ENCODE results near the gene C5orf22. TPM values are rescaled to one million over a fixed set of nuclear protein-coding genes. Genes with fewer than 3 reads are reported as not detected.

The C5orf22 gene
- total and polyA plus RNA-seq, 2 donors (not counting 1 experiment from before 2014, with no cell fraction given), result 7.5 to 28.9 TPM

DNA sequence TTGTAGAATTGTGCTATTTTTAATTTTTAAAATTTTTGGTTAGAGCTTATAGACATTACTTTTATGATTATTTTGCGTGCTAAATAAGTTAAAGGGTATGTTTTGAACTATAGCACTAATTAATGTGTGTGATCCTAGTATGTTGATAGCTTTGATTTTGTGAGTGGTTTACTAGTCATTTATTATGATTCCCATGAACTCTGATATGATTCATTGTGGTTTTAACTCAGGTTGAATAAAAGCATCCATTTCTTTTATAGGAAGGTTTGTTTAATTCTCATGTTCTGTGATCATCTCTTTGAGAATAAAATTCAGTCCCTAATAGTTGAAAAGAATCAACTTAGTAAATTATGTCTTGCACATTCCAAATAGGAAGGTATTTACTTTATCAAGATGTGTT lies 22.5 kb downstream of the C5orf22 start:
- H3K4me1 ChIP-seq (ENCODE audit: control insufficient read depth in 2 of 2, insufficient read depth in 2 of 2, low read length in 2 of 2), result no peaks in the 10 kb centered on the region
- ATAC-seq (ENCODE audit: low read depth) (no peak), DNase-seq (no peak)
- no CpG with 5 or more reads among the region's 1 CpG for WGBS (ENCODE audit: insufficient coverage)
- intact Hi-C loops (cut with micrococcal nuclease), result no loop called here
- no peak overlapping the region for H3K27ac Mint-ChIP-seq
- POLR2A ChIA-PET, result no interaction called here
- no peaks in the 10 kb centered on the region for H3K27me3 ChIP-seq (replicated peaks in 1 of 4; ENCODE audit: control extremely low read depth in 1 of 4, control insufficient read depth in 3 of 4, insufficient read depth in 4 of 4, low read length in 3 of 4)
- peaks cover 15 to 42% of the 10 kb centered on the region in 2 experiments for H3K36me3 ChIP-seq (replicated peaks in 1 of 2; ENCODE audit: control extremely low read depth in 1 of 2, control insufficient read depth in 1 of 2, extremely low read depth in 1 of 2, insufficient read depth in 2 of 2, low read length in 1 of 2)
- H3K4me2 ChIP-seq (replicated peaks; ENCODE audit: low read depth, low read length, poor library complexity, severe bottlenecking), result no peak overlapping the region
- H3K9ac ChIP-seq (ENCODE audit: low read length), result no peak overlapping the region
- H3K27me3 Mint-ChIP-seq, result no peaks in the 10 kb centered on the region
- CTCF ChIA-PET, result no interaction called here
- H3K9me3 ChIP-seq (ENCODE audit: control extremely low read depth in 1 of 3, control insufficient read depth in 2 of 3, insufficient read depth in 1 of 3, low read length in 2 of 3), result no peaks in the 10 kb centered on the region
- H3K4me3 Mint-ChIP-seq, result no peak overlapping the region
- H2AFZ ChIP-seq (ENCODE audit: insufficient read depth, low read depth, low read length, poor library complexity, severe bottlenecking), result no peak overlapping the region
- no peaks in the 10 kb centered on the region for H3K9me3 Mint-ChIP-seq (ENCODE audit: insufficient read depth)
- H3K4me3 ChIP-seq (ENCODE audit: control extremely low read depth in 1 of 5, extremely low read depth in 1 of 5, insufficient read depth in 1 of 5, low read depth in 2 of 5, low read length in 4 of 5), result no peak overlapping the region
- no peaks in the 10 kb centered on the region for H4K20me1 ChIP-seq (ENCODE audit: control insufficient read depth, insufficient read depth, low read length, poor library complexity, severe bottlenecking)
- no peak overlapping the region for H3K27ac ChIP-seq (ENCODE audit: low read length in 2 of 2)
- no peaks in the 10 kb centered on the region for H3K4me1 Mint-ChIP-seq
- TF ChIP-seq, protein P1, sequence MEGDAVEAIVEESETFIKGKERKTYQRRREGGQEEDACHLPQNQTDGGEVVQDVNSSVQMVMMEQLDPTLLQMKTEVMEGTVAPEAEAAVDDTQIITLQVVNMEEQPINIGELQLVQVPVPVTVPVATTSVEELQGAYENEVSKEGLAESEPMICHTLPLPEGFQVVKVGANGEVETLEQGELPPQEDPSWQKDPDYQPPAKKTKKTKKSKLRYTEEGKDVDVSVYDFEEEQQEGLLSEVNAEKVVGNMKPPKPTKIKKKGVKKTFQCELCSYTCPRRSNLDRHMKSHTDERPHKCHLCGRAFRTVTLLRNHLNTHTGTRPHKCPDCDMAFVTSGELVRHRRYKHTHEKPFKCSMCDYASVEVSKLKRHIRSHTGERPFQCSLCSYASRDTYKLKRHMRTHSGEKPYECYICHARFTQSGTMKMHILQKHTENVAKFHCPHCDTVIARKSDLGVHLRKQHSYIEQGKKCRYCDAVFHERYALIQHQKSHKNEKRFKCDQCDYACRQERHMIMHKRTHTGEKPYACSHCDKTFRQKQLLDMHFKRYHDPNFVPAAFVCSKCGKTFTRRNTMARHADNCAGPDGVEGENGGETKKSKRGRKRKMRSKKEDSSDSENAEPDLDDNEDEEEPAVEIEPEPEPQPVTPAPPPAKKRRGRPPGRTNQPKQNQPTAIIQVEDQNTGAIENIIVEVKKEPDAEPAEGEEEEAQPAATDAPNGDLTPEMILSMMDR (IDR thresholded peaks at IDR 0.05), result no peak
- no peak for TF ChIP-seq EZH2 (IDR thresholded peaks at IDR 0.05; ENCODE audit: borderline replicate concordance, insufficient read depth, low read depth, low read length, poor library complexity, severe bottlenecking)
- no peaks in the 10 kb centered on the region for H3K79me2 ChIP-seq (ENCODE audit: control insufficient read depth, insufficient read depth, low read length)

DNA sequence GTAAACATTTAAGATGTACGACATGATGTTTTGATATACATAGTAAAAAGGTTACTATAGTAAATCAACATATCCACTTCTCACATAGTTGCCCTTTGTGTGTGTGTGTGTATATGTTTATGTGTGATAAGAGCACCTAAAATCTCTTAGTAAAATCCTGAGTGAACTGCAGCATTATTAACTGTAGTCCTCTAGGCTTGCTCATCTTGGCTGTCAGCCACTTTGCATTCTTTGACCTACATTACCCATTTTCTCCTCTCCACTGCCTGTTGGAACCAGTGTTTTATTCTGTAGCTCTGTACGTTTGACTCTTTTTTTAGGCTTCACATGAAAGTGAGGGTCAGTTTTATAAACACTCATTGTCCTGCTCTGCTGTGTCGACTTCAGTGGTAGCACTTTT lies 24.4 kb downstream of the C5orf22 start:
- ChIA-PET POLR2A (no interaction called here), CTCF (no interaction called here)
- H3K4me3 Mint-ChIP-seq, result no peak overlapping the region
- H3K4me1 Mint-ChIP-seq, result no peaks in the 10 kb centered on the region
- DNase-seq (no peak), ATAC-seq (ENCODE audit: low read depth) (no peak)
- H3K4me2 ChIP-seq (replicated peaks; ENCODE audit: low read depth, low read length, poor library complexity, severe bottlenecking), result no peak overlapping the region
- H3K9me3 ChIP-seq (ENCODE audit: control extremely low read depth in 1 of 3, control insufficient read depth in 2 of 3, insufficient read depth in 1 of 3, low read length in 2 of 3), result no peaks in the 10 kb centered on the region
- no peaks in the 10 kb centered on the region for H3K79me2 ChIP-seq (ENCODE audit: control insufficient read depth, insufficient read depth, low read length)
- no peaks in the 10 kb centered on the region for H3K27me3 Mint-ChIP-seq
- no peak overlapping the region for H2AFZ ChIP-seq (ENCODE audit: insufficient read depth, low read depth, low read length, poor library complexity, severe bottlenecking)
- H3K4me3 ChIP-seq (ENCODE audit: control extremely low read depth in 1 of 5, extremely low read depth in 1 of 5, insufficient read depth in 1 of 5, low read depth in 2 of 5, low read length in 4 of 5), result no peak overlapping the region
- no peak overlapping the region for H3K27ac Mint-ChIP-seq
- TF ChIP-seq EZH2 (IDR thresholded peaks at IDR 0.05; ENCODE audit: borderline replicate concordance, insufficient read depth, low read depth, low read length, poor library complexity, severe bottlenecking), result no peak
- TF ChIP-seq, protein P1 (IDR thresholded peaks at IDR 0.05), result no peak
- H3K36me3 ChIP-seq (replicated peaks in 1 of 2; ENCODE audit: control extremely low read depth in 1 of 2, control insufficient read depth in 1 of 2, extremely low read depth in 1 of 2, insufficient read depth in 2 of 2, low read length in 1 of 2), result peaks cover 12 to 34% of the 10 kb centered on the region in 2 experiments
- no peaks in the 10 kb centered on the region for H3K27me3 ChIP-seq (replicated peaks in 1 of 4; ENCODE audit: control extremely low read depth in 1 of 4, control insufficient read depth in 3 of 4, insufficient read depth in 4 of 4, low read length in 3 of 4)
- H3K9me3 Mint-ChIP-seq (ENCODE audit: insufficient read depth), result no peaks in the 10 kb centered on the region
- 89% methylated on average over 2 of the region's 3 CpGs for WGBS (ENCODE audit: insufficient coverage)
- no peak overlapping the region for H3K27ac ChIP-seq (ENCODE audit: low read length in 2 of 2)
- no peaks in the 10 kb centered on the region for H3K4me1 ChIP-seq (ENCODE audit: control insufficient read depth in 2 of 2, insufficient read depth in 2 of 2, low read length in 2 of 2)
- no peak overlapping the region for H3K9ac ChIP-seq (ENCODE audit: low read length)
- intact Hi-C loops (cut with micrococcal nuclease), result no loop called here
- H4K20me1 ChIP-seq (ENCODE audit: control insufficient read depth, insufficient read depth, low read length, poor library complexity, severe bottlenecking), result no peaks in the 10 kb centered on the region
